GM21423 (cell line): Measurements from ENCODE around the gene SPON2.

ENCODE experiments used
- ATAC-seq: cut with Tn5 transposase; IDR thresholded peaks from one replicate; pipeline ENCODE4 v1.9.1; 2021; ENCODE audit warnings: mild to moderate bottlenecking, moderate library complexity; ENCODE audit not compliant: unreplicated experiment

Gene SPON2

DNA sequence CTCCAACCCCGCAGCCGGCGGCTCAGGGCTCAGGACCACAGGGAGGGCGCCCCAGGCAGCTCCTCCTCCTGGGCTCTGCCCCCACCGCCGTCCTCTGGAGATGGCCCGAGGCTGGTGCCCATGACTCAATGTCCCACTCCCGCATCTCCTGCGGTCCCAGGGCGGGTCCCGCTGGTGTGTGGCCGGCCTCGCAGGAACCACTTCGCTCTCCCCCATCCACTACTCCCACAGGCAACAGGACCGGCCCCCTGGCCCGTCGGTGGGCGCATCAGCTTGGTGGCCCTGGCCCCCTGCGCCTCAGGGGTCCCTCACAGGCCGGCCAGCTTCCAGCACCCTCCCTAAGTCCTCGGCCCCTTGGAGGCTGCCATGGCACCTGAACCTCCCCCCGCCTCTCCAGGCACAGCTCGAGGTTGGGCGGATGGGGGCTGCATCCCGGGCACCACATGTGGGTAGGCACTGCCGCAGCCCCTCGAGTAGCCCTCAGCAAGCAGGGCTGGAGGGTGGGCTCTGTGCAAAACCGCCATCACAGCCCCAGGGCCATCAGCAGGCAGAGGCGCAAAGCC, 22.8 kb upstream of the SPON2 start:
- ATAC-seq = no peak

DNA sequence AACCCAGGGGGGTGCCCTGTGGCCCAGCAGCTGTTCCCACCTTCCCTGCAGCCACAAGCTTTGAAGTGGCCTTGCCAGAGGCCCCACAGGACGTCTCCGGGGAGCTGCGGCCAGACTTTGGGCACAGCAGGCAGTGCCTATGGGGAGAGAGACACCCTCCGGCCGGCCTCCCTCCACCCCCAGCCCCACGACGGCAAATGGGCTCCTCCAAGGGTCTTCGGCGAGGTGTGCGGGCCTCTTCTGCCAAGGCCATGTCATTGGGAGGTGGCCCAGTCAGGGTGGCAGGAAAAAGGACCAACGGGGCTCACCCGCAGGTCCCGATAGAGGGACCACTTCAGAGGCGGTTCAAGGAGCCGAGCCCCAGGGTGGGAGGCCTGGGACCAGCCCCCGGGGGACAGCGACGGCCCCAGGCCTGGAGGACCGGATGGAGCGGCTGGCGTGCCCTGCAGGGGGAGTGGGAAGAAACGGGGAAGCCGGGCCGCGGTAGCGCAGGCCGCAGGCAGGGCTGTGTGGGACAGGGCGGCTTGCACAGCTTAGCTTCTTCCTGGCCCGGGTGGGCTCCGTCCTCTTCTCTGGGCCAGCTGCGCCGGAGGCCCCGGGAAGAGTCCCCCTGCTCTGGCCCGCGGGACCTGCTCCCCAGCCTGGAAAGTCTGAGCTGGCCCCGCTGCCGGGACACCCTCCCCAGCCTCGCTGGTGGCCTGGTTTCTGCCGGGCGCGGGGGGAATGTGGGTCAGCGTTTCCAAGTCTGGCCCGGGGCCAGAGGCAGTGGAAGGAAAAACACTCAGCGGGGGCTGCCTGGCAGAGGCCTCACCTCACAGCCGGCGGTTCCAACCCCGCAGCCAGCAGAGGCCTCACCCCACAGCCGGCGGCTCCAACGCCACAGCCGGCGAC, 21.9 kb upstream of the SPON2 start:
- ATAC-seq = no peak

DNA sequence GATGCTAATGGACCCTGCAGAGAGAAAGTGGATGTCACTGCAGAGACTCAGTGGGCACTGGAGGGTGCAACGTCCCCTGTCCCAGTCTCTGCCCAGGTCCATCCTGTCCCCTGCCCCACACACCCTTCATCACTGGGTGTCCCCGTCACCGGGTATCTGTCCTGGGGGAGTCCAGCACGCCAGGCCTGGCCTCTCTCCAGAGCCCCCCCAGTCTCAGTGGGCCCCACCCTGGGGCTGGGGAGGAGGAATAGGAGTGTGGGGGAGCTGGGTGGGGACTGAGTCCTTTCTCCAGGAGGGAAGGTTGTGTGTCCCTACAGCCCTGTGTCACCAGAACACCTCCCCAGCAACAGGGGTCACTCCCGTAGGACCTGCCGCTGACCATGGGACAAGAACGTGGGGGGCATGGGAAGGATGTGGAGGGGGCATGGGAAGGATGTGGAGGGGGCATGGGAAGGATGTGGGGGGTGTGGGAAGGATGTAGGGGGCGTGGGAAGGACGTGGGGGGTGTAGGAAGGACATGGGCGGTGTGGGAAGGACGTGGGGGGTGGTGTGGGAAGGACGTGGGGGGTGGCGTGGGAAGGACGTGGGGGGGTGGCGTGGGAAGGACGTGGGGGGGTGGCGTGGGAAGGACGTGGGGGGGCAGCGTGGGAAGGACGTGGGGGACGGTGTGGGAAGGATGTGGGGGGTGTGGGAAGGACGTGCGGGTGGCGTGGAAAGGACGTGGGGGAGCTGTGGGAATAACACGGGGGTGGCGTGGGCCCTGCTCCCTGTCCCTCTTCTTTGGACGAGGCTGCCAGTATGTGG, 21.0 kb upstream of the SPON2 start:
- ATAC-seq = no peak

DNA sequence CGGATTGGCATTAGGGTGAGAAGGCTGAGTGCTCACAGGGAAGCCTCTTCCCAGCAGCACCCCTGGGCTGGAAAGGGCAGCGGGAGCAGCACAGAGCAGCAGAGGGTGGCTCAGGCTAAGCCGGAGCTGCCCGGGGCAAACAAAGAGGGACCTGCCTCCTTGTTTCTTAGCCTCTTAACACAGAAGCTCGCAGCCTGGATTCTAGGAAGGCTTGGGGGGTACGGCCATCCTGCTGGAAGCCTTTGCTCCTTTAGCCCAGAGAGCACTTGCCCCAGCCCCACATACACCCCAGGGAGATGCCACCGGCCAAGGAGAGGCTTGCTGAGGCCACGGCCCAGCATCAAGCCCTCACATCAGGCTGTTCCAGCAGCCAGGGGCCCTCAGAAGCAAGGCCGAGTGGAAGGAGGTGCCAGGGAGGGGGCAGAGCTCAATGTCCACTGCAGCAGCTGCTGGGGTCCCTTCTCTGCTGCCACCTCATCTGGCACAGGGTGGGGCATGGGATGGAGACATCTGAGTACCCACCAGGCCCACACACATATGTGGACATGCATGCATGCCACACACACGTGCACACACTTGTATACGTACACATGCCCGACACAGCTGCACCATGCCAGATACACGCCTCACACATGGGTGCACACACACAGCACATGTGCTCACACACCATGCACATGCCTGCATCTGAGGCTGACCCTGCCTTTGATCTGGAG, 20.3 kb upstream of the SPON2 start:
- no peak for ATAC-seq

DNA sequence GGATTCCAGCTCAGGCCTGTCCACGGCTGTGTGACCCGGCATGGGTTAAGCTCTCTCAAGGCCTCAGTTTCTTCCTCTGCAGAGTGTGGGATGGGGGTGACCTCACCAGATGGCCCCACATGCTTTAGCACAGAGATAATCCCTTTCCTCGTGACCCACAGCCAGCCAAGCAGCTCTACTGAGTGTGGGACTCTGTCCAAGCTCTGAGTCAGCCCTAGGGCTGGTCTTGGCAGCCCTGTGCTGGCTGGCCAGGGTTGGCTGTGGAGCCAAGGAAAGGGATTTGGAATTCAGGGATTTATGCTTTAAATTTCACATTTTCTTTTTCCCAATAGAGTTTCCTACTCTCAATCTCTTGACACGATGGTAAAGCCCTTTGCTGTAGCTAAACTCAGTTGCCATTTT, 19.7 kb upstream of the SPON2 start:
- ATAC-seq = no peak

DNA sequence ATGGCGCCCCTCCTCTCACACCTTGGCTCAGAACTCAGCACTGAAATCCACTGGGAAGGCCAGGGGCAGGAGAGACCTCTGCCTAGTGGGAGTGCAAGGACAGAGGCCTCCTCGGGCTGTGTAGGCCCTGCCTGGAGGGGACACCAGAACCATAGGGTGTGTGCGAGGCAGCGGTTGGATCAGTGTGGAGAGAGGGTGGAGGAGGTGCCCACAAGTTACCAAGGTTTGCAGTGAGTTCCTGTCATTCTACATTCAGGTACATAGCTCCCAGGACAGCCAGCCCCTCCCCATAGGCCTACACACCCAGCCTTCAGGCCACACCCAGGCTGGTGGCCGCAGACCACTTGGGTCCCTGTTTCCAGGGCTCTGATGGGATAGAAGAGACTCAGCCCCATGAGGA, 19.2 kb upstream of the SPON2 start:
- ATAC-seq = no peak

DNA sequence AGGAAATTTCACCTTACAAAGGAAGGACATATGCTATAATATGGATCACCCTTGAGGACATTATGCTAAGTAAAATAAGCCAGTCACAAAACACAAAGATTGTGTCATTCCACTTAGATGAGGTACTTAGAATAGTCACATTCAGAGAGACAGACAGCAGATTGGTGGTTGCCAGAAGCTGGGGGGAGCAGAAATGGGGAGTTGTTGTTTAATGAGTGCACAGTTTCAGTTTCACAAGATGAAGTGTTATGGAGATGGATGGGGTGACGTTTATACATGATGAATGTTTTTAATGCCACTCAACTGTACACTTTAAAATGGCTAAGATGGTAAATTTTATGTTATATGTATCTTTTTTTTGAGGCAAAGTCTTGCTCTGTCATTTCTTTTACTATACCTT, 14.8 kb upstream of the SPON2 start:
- ATAC-seq = peak; percentile 54

DNA sequence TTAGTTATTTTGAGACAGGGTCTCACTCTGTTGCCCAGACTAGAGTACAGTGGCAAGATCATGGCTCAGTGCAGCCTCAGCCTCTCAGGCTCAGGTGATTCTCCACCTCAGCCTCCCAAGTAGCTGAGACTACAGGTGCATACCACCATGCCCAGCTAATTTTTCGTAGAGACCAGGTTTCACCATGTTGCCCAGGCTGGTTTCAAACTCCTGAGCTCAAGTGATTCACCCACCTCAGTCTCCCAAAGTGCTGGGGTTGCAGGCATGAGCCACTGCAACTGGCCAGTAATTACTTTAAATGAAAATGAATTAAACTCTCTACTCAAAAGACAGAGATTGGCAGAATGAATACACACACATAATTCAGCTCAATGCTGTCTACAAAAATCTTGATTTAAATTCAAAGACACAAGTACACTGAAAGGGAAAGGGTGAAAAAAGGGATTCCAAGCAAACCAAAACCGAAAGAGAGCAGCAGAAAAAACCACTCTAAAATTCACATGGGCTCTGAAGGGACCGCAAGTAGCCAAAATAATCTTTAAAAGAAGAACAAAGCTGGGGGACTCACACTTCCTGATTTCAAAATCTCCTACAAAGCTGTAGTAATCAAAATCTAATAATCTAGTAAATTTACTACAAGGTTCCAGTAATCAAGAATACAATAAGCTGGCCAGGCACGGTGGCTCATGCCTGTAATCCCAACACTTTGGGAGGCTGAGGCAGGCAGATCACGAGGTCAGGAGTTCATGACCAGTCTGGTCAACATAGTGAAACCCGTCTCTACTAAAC, 11.8 kb upstream of the SPON2 start:
- peak; percentile 65 for ATAC-seq

DNA sequence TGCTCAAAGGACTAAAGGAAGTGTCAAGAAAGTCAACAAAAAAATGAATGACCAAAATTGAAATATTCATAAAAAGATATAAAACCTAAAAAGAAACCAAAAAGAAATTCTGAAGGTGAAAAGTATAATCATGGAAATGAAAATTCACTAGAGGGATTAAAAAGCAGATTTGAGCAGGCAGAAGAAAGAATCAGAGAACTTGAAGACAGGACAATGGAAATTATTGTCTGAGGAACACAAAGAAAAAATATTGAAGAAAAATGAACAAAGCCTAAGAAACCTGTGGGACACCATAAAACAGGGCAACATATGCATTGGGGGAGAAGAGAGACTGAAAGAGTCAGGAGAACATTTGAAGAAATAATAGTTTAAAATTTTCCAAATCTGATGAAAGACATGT, 9.9 kb upstream of the SPON2 start:
- no peak for ATAC-seq

DNA sequence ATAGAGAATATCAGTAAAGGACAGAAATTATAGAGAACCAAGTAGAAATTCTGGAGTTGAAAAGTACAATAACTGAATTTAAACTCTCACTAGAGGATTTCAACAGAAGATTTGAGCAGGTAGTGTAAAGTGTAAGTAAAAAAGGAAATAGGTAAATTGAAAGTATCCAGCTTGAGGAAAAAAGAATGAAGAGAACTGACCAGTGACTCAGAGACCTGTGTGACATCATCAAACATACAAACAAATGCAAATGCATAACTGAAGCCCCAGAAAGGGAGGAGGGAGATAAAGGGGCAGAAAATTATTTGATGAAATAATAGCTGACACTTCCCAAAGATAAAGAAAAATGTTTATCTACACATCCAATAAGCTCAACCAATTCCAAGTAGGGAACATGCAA, 8.3 kb upstream of the SPON2 start:
- no peak for ATAC-seq

DNA sequence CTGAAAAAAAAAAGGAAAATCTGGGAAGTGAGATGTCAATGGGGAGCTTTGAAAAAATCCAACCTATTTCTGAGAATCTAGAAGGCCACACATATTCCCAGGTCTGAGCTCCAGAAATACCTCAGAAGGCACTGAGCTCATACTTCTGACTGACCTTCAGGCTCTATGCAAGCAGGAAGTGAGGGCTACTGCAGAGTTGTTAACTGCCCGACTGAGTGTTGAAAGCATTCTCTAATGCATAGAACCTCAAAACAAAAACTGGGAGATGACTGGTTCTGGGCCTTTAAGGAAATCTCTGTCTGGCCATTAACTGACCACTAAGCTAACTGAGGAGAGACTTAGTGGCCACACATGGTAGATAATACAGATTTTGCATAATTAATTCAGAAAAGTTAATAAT, 7.6 kb upstream of the SPON2 start:
- ATAC-seq = no peak

DNA sequence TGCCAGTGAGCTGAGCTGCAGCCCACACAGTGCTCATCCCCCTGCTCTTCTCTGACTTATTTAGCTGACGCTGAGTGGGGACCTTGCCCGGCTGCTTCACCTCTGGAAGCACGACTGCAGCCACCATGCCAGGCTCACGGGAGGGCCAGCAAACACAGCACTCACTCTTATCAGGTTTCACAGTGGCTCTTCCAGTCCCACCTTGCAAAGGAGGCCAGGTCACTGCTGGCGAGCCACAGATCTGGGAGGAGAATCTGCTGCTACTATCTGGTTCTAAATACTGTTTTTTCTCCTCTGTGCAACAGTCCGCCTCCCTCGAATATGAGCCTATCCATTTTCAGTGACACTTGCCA, 6.7 kb upstream of the SPON2 start:
- no peak for ATAC-seq

DNA sequence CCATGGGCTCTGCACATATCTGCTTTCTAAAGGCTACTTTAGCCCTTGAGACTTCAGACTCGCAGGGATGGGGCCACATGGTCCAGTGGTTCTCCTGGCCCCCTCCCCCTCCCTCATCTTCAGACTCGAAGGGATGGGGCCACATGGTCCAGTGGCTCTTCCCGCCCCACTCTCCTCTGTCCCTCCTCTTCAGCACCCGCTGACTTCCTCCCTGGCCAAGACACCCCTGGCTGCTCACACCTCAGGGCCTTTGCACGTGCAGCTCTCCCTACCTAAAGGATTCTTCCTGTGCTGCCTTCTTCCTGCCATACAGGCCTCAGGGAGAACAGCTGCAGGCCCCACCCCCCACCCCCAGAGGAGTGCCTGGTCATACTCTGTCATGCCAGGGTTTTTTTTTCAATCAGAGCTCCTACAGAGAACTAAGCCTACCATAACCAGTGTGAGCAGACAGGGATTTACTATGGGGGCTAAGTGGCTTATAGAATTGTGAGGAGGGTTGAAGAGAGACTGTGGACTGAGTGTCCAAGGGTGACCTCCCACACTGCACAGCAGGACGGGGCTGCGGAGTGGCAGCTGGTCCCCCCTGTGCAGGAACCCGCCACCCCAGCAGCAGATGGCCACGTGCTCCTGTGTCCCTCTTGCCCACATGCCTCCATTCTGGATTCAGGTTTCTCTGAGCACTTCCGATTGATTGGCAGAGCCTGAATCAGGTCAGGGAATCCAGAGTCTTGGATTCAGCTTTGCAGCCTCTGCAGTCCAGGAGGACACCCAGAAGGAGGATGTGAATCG, 6.1 kb upstream of the SPON2 start:
- no peak for ATAC-seq

DNA sequence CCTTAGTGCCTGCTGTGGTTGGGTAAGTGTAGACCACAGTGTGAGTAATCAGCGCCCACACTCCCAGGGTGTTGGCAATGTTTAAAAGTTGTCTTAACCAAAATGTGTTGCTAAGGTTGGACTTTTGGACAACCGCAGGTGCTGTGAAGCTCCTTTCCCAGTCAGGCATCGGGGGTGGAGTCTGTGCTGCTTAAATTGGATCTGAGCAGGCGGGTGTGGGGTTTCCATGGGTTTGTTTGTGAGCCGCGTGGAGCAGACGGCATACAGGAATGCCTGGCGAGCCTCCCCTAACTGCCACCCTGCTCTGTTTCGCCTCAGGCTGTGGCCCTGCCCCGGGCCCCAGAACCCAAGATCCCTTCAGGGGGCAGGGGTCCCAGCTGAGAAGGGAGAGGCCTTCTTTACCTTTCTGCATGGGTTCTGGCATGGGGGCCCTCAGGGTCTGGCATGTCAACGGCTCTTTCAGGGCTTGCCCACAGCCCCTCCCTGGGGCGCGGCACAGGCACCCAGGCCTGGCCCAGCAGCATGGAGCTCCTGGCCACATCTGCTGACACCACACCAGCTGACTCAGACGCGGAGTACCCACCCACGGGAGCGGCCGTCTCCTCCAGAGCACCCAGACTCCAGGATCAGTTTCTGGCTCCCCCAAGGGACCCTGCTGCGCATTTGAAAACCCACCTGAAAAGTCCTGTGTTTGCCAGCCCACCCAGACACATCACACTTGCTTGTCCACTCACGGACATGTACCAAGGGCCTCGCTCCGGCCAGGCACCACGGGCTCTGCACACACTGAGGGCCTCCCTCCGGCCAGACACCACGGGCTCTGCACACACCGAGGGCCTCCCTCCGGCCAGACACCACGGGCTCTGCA, 5.1 kb upstream of the SPON2 start:
- ATAC-seq = no peak

DNA sequence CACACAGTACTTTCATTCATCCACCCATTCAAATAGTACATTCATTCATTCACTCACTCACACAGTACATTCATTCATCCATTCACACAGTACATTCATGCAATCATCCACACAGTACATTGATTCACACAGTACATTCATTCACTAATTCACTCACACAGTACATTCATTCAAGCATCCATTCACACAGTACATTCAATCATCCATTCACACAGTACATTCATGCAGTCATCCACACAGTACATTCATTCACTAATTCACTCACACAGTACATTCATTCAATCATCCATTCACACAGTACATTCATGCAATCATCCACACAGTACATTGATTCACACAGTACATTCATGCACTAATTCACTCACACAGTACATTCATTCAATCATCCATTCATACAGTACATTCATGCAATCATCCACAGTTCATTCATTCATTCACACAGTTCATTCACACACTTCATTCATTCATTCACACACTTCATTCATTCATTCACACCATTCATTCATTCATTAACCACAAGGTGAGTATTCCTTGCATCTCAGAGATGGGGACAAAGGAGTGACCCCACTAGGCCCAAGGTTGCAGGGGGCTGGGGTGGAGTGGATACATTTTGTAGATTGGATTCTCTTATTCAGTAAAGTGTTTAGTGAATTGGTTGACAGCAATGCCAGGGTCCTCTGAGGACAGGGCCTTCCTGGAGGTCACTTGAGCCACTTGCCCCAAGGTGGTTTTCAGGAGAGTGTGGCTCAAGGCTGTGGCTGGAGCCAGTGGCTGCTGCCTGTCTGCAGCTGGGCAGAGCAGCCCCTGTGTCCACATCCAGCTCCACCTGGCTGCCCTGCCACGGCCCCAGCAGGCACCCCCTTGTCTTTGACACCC, 4.3 kb upstream of the SPON2 start:
- ATAC-seq = no peak

DNA sequence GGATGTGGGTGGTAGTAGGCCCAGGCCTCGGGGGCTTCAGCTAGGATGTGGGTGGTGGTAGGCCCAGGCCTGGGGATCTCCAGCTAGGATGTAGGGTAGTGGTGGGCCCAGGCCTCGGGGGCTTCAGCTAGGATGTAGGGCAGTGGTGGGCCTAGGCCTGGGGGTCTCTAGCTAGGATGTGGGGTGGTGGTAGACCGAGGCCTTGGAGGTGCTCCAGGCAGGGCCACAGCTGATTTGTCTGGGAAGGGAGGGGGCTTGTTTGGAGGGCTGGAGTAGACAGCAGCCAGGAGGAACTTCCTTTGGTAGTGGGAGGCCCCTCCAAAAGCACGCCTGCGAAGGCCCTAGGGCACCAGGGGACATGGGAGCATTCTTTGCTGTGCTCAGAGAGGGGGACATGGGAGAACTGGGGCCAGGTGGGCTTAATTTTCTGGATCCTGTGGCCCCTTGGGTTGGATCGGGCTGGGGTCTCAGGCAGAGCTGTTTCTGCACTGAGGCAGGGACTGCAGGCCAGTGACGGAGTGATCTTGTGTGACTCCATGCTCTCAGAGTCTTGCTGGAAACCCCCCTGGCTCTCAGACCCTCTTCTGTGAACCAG, 3.3 kb upstream of the SPON2 start:
- no peak for ATAC-seq

DNA sequence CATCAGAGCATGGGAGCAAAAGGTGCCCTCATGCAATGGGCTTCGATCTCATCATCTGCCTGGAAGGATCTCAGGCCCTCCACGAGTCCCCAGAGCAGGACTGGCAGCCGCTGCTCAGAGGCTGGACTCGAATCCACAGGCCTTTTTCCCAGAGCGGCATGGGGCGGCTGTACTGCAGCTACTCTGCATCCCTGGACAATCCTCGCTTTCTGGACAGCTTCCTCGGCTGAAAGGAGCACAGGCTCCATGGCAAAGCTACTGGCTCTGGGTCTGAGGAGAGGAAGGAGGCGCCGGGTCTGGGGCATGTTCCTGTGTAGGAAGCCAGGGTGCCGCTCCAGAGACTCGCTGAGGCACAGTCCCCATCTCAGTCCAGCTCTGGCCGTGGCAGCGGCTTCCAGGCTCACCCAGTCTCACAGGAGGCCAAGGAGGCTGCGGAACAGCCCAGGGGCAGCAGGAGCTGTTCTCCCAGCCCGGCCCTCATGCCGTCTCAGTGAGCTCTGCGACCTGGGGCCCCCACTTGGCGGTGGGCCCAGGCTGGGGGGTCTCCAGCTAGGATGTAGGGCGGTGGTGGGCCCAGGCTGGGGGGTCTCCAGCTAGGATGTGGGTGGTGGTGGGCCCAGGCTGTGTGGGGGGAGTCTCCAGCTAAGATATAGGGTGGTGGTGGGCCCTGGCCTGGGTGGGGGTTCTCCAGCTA, 2.7 kb upstream of the SPON2 start:
- no peak for ATAC-seq
